Astrocyte of the cerebellum (primary cell): ENCODE measurements around the gene LAMA2.

Experiments used
- DNase-seq: peaks from one replicate; pipeline ENCODE4 v3.0.0-alpha.2; 2011; ENCODE audit warnings: low read depth
- H3K4me3 ChIP-seq: 2 replicates; pipeline ENCODE4 v1.5.1; 2011; ENCODE audit warnings: mild to moderate bottlenecking, low read depth, low read length, moderate library complexity
- in situ Hi-C: cut with HindIII; loops from 2 replicates; pipeline ENCODE4 v1.10.0; 2017; ENCODE audit warnings: low sequenced_read_pairs
- TF ChIP-seq, protein P1 (sequence below): IDR thresholded peaks from 2 replicates; pipeline ENCODE4 v1.5.1; 2012; ENCODE audit warnings: low read length, low read depth, moderate library complexity, mild to moderate bottlenecking; ENCODE audit errors: missing control alignments

Gene LAMA2

GRCh38 chr6:129022011-129022553 lies 139.1 kb downstream of the LAMA2 start:
- in situ Hi-C loops: no loop called here

GRCh38 chr6:129026601-129027000 lies 143.7 kb downstream of the LAMA2 start:
- H3K4me3 ChIP-seq: no peak overlapping the region
- in situ Hi-C loops: no loop called here
- no peak for DNase-seq
- TF ChIP-seq, protein P1, sequence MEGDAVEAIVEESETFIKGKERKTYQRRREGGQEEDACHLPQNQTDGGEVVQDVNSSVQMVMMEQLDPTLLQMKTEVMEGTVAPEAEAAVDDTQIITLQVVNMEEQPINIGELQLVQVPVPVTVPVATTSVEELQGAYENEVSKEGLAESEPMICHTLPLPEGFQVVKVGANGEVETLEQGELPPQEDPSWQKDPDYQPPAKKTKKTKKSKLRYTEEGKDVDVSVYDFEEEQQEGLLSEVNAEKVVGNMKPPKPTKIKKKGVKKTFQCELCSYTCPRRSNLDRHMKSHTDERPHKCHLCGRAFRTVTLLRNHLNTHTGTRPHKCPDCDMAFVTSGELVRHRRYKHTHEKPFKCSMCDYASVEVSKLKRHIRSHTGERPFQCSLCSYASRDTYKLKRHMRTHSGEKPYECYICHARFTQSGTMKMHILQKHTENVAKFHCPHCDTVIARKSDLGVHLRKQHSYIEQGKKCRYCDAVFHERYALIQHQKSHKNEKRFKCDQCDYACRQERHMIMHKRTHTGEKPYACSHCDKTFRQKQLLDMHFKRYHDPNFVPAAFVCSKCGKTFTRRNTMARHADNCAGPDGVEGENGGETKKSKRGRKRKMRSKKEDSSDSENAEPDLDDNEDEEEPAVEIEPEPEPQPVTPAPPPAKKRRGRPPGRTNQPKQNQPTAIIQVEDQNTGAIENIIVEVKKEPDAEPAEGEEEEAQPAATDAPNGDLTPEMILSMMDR: no peak

More at GRCh38 chr6:129022011-129022553, 139.1 kb downstream of the LAMA2 start:
- H3K4me3 ChIP-seq: no peak overlapping the region
- no peak for DNase-seq
- TF ChIP-seq, protein P1: no peak

DNA sequence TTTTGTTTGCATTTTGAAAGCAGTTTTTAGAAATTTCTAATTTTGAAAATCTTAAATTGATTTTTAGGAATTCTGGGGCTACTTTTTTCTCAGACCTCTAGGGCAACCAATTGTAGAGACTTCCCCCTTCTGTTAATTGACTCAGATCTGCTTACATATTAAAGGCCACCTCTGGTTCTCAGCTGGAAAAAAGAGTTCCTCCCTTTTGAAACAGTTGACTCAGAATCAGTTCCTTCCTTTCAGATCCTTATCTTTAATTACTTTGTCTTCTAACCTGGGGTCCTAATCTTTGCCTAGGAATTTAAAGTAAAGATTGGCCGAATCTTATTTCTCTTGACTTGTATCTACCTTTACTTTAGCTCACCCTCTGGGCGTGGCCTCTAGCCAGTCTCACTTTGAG lies 146.8 kb downstream of the LAMA2 start:
- in situ Hi-C loops: no loop called here
- no peak overlapping the region for H3K4me3 ChIP-seq
- DNase-seq: no peak
- TF ChIP-seq, protein P1: no peak

DNA sequence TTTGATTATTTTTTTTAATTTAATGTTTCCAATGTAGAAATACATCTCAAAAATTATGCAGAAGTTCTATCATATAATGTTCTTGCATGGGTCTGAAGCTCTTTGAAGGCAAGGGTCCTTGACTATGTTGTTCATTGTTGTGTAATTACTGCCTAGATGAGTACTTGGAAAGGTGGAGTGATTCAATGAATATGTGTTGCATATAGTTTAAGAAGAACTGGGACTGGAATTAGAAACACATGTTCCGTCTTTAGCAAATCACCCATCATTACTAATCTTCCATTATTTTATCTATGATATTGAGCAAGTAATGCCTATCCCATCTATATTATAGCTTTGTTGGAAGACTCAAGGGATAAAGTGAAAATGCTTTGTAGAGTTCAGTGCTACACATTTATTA lies 147.3 kb downstream of the LAMA2 start:
- in situ Hi-C loops: no loop called here
- TF ChIP-seq, protein P1: no peak
- no peak for DNase-seq
- H3K4me3 ChIP-seq: no peak overlapping the region

DNA sequence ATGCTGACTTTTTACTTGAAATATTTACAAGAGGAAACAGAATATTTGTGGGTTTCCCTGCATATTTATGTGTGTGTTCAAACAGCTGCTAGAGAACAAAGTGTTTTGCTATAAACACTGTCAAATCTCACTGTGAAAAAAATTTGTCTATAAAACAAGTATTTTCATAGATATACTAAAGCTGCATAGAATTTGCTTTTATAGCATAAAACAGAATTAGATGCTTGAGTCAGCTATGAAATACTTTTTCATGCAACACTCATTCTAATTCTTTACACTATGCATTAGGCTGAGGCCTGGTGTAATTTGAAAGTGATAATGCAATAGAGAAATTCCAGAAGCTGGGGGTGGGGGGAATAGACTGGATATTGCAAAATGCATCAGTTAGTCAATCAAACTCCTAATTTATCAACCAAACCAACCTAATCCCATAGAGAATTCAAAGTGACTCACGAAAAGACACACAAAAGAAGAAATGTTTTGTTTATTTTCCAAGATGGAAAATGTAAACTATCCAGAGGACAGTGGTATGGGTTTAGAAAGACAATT lies 148.2 kb downstream of the LAMA2 start:
- TF ChIP-seq, protein P1: no peak
- in situ Hi-C loops: no loop called here
- H3K4me3 ChIP-seq: no peak overlapping the region
- DNase-seq: peak; percentile 33

- H3K4me3 ChIP-seq: no peak overlapping the region
- TF ChIP-seq, protein P1: no peak
- no peak for DNase-seq
- in situ Hi-C loops: no loop called here
Measured at GRCh38 chr6:129032602-129033001, 149.7 kb downstream of the LAMA2 start.
